B cell (primary cell): ENCODE measurements around the gene VARS1. TPM values are rescaled to one million over a fixed set of nuclear protein-coding genes. Genes with fewer than 3 reads are reported as not detected.
A peak's percentile ranks its signal among the peaks of the same experiment; 100 is the strongest.

Source experiments
- ATAC-seq: fragments of 200-7000 bp; cut with Tn5 transposase; one replicate; pipeline ENCODE4 v1.10.0; 2021; ENCODE audit warnings: low read depth, mild to moderate bottlenecking, moderate number of reproducible peaks, moderate library complexity
- CTCF ChIA-PET: fragments of 350-600 bp; sonication (Branson Sonifier 250); formaldehyde crosslinking; loops from one replicate; lab custom pipeline; 2021; ENCODE audit warnings: antibody characterized with exemption, inconsistent platforms; lab: Charles Lee
- POLR2A ChIA-PET: fragments of 350-600 bp; sonication (Branson Sonifier 250); formaldehyde crosslinking; loops from one replicate; lab custom pipeline; 2021; ENCODE audit warnings: antibody characterized with exemption; lab: Charles Lee
- DNase-seq: peaks from one replicate; pipeline ENCODE4 v3.0.0; 2013
- H2AFZ ChIP-seq: 2 replicates; pipeline ENCODE4 v1.6.1; 2012; ENCODE audit warnings: mild to moderate bottlenecking, low read depth, low read length; ENCODE audit not compliant: insufficient read depth, poor library complexity, severe bottlenecking
- H3K27ac ChIP-seq, 2 donors: 1 replicate in 1 of 2; 2 replicates in 1 of 2; pipeline ENCODE4 v1.5.1; 2012 to 2013; ENCODE audit warnings: low read length in 2 of 2, mild to moderate bottlenecking in 2 of 2, moderate library complexity in 1 of 2
- H3K27me3 ChIP-seq, 4 experiments: fragments of 200-600 bp in 1 of 4; sonication (generic) in 1 of 4; replicated peaks in 1 of 4; 1 replicate in 2 of 4; 2 replicates in 2 of 4; pipeline versions ENCODE4 v1.6.1 to v1.7.0; 2013 to 2016; ENCODE audit warnings: low read length in 3 of 4, mild to moderate bottlenecking in 2 of 4, mixed read lengths in 1 of 4, moderate library complexity in 1 of 4; ENCODE audit not compliant: insufficient read depth in 4 of 4, control insufficient read depth in 3 of 4; ENCODE audit errors: control extremely low read depth in 1 of 4
- H3K36me3 ChIP-seq, 2 experiments: replicated peaks in 1 of 2; 1 replicate in 1 of 2; 2 replicates in 1 of 2; pipeline versions ENCODE4 v1.6.1 to v1.7.1; 2013; ENCODE audit warnings: low read length in 1 of 2; ENCODE audit not compliant: insufficient read depth in 2 of 2, control insufficient read depth in 1 of 2; ENCODE audit errors: control extremely low read depth in 1 of 2, extremely low read depth in 1 of 2
- H3K4me1 ChIP-seq, 2 donors: fragments of 200-600 bp in 1 of 2; sonication (generic) in 1 of 2; 1 replicate in 1 of 2; 2 replicates in 1 of 2; pipeline versions ENCODE4 v1.5.1 to v1.6.1; 2013 to 2017; ENCODE audit warnings: low read length in 2 of 2; ENCODE audit not compliant: control insufficient read depth in 2 of 2, insufficient read depth in 2 of 2
- H3K4me2 ChIP-seq: replicated peaks from 2 replicates; pipeline ENCODE3; 2012; ENCODE audit warnings: mild to moderate bottlenecking, low read depth, low read length; ENCODE audit not compliant: poor library complexity, severe bottlenecking
- H3K4me3 ChIP-seq, 5 experiments: fragments of 200-600 bp in 1 of 5; sonication (generic) in 1 of 5; 1 replicate in 3 of 5; 2 replicates in 2 of 5; pipeline versions ENCODE4 v1.5.1 to v1.7.0; 2011 to 2016; ENCODE audit warnings: low read length in 4 of 5, mild to moderate bottlenecking in 4 of 5, low read depth in 2 of 5, control low read depth in 1 of 5, moderate library complexity in 1 of 5; ENCODE audit not compliant: insufficient read depth in 1 of 5; ENCODE audit errors: control extremely low read depth in 1 of 5, extremely low read depth in 1 of 5
- H3K79me2 ChIP-seq: fragments of 200-600 bp; sonication (generic); one replicate; pipeline ENCODE4 v1.6.0; 2016; ENCODE audit warnings: low read length; ENCODE audit not compliant: control insufficient read depth, insufficient read depth
- H3K9ac ChIP-seq: fragments of 200-600 bp; sonication (generic); 2 replicates; pipeline ENCODE4 v1.6.1; 2017; ENCODE audit warnings: mild to moderate bottlenecking, low read length, moderate library complexity
- H3K9me3 ChIP-seq, 3 donors: one replicate each; pipeline versions ENCODE4 v1.6.1 to v1.7.1; 2013; ENCODE audit warnings: low read length in 2 of 3; ENCODE audit not compliant: control insufficient read depth in 2 of 3, insufficient read depth in 1 of 3; ENCODE audit errors: control extremely low read depth in 1 of 3
- H4K20me1 ChIP-seq: 2 replicates; pipeline ENCODE4 v1.6.0; 2012; ENCODE audit warnings: mild to moderate bottlenecking, low read length; ENCODE audit not compliant: insufficient read depth, control insufficient read depth, poor library complexity, severe bottlenecking
- H3K27ac Mint-ChIP-seq: one replicate; pipeline ENCODE4 v1.8.0; 2021; ENCODE audit warnings: mixed read lengths
- H3K27me3 Mint-ChIP-seq: one replicate; pipeline ENCODE4 v1.8.0; 2021; ENCODE audit warnings: mixed read lengths
- H3K4me1 Mint-ChIP-seq: one replicate; pipeline ENCODE4 v1.8.0; 2021; ENCODE audit warnings: mixed read lengths
- H3K4me3 Mint-ChIP-seq: one replicate; pipeline ENCODE4 v1.8.0; 2021; ENCODE audit warnings: mixed read lengths
- H3K9me3 Mint-ChIP-seq: one replicate; pipeline ENCODE4 v1.8.0; 2022; ENCODE audit warnings: mixed read lengths; ENCODE audit not compliant: insufficient read depth
- EZH2 ChIP-seq: IDR thresholded peaks from 2 replicates; pipeline ENCODE4 v1.6.1; 2012; ENCODE audit warnings: borderline replicate concordance, low read depth, mild to moderate bottlenecking, moderate library complexity, low read length; ENCODE audit not compliant: insufficient read depth, poor library complexity, severe bottlenecking
- WGBS: methylation state at CpG from one replicate; pipeline ENCODE4 v1.1.5; 2013; ENCODE audit warnings: missing lambda C conversion rate; ENCODE audit not compliant: insufficient coverage; 5-methylcytosine and 5-hydroxymethylcytosine counted together
- intact Hi-C: fragments of 100-400 bp; cut with micrococcal nuclease; formaldehyde crosslinking; loops from one replicate; pipeline ENCODE4 v1.10.0; 2022
- polyA plus RNA-seq: library from polyadenylated mRNA; depleted of rRNA; stranded (reverse); fragments of >200 nt; gene quantifications from 2 replicates; pipeline ENCODE4 v1.2.3, GENCODE V29; 2012
- total RNA-seq, 2 donors: library from RNA; stranded (reverse); fragments of 120-200 nt in 1 of 2; gene quantifications; 1 replicate in 1 of 2; 2 replicates in 1 of 2; pipeline versions ENCODE4 v1.2.3 to v1.2.4, GENCODE V29; 2013 to 2022
- TF ChIP-seq, protein P1 (sequence below): fragments of 200-600 bp; IDR thresholded peaks from one replicate; pipeline ENCODE4 v1.8.0; 2022; ENCODE audit warnings: antibody characterized with exemption, mild to moderate bottlenecking

Gene VARS1
- total and polyA plus RNA-seq, 2 donors (not counting 1 experiment from before 2014, with no cell fraction given): 52.3 to 66.8 TPM

DNA sequence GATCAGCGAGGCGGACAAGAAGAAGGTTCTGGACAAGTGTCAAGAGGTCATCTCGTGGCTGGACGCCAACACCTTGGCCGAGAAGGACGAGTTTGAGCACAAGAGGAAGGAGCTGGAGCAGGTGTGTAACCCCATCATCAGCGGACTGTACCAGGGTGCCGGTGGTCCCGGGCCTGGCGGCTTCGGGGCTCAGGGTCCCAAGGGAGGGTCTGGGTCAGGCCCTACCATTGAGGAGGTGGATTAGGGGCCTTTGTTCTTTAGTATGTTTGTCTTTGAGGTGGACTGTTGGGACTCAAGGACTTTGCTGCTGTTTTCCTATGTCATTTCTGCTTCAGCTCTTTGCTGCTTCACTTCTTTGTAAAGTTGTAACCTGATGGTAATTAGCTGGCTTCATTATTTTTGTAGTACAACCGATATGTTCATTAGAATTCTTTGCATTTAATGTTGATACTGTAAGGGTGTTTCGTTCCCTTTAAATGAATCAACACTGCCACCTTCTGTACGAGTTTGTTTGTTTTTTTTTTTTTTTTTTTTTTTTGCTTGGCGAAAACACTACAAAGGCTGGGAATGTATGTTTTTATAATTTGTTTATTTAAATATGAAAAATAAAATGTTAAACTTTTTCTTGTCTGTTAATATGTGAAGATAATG lies 34.2 kb upstream of the VARS1 start:
- Mint-ChIP-seq H3K4me3 (peak overlapping the region; percentile 96), H3K4me1 (peaks cover 37% of the 10 kb centered on the region), H3K27ac (peak overlapping the region; percentile 95), H3K27me3 (no peaks in the 10 kb centered on the region), H3K9me3 (no peaks in the 10 kb centered on the region)
- H3K79me2 ChIP-seq: peaks cover 18% of the 10 kb centered on the region
- H3K27ac ChIP-seq: peak overlapping the region; percentile 18 to 70
- CTCF ChIA-PET: interaction anchor here (0.6 to 4.7 kb wide), 42 partner anchors 10 to 1104 kb away, joined by 3 to 75 read pairs (median 6); partner anchors contain the start of genes ABHD16A, APOM, ATP6V1G2 and CLIC1
- H3K4me1 ChIP-seq: peaks cover 26 to 52% of the 10 kb centered on the region in 2 donors
- POLR2A ChIA-PET: interaction anchor here (0.6 to 4.9 kb wide), 15 partner anchors 15 to 1285 kb away, joined by 3 to 37 read pairs (median 9); partner anchors contain the start of genes DDAH2, HSPA1A, HSPA1L and LY6G5C
- no peaks in the 10 kb centered on the region for H3K27me3 ChIP-seq
- peak overlapping the region; percentile 77 for H3K9ac ChIP-seq
- 0% methylated on average over 7 of the region's 15 CpGs for WGBS
- H3K9me3 ChIP-seq: no peaks in the 10 kb centered on the region
- peak; percentile 79 for DNase-seq
- peaks cover 5% of the 10 kb centered on the region for H4K20me1 ChIP-seq
- H3K4me2 ChIP-seq: peak overlapping the region; percentile 96
- H3K4me3 ChIP-seq: peak overlapping the region; percentile 48 to 81 (median 65)
- peak overlapping the region; percentile 71 for H2AFZ ChIP-seq
- H3K36me3 ChIP-seq: no peaks in the 10 kb centered on the region
- ATAC-seq: no peak
- intact Hi-C loops: loop anchor here (1.0 to 10.0 kb wide), 6 partner anchors 15 to 282 kb away; partner anchors contain the start of genes DXO, HSPA1A, HSPA1L and NFKBIL1
- TF ChIP-seq, protein P1, sequence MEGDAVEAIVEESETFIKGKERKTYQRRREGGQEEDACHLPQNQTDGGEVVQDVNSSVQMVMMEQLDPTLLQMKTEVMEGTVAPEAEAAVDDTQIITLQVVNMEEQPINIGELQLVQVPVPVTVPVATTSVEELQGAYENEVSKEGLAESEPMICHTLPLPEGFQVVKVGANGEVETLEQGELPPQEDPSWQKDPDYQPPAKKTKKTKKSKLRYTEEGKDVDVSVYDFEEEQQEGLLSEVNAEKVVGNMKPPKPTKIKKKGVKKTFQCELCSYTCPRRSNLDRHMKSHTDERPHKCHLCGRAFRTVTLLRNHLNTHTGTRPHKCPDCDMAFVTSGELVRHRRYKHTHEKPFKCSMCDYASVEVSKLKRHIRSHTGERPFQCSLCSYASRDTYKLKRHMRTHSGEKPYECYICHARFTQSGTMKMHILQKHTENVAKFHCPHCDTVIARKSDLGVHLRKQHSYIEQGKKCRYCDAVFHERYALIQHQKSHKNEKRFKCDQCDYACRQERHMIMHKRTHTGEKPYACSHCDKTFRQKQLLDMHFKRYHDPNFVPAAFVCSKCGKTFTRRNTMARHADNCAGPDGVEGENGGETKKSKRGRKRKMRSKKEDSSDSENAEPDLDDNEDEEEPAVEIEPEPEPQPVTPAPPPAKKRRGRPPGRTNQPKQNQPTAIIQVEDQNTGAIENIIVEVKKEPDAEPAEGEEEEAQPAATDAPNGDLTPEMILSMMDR: peak; percentile 67
- no peak for TF ChIP-seq EZH2
